ENCODE measurements around the gene ARMH1.
"Not testable (repeated sequence)": the region's sequence is repeated elsewhere in the genome, so short reads cannot be mapped to it uniquely, and the experiment has no call there.

Gene ARMH1

GRCh38 chr1:44644806-44645205 lies 29.7 kb upstream of the ARMH1 start:
- DNase-seq (ENCODE audit: low read depth in 2 of 2), result no peak

DNA sequence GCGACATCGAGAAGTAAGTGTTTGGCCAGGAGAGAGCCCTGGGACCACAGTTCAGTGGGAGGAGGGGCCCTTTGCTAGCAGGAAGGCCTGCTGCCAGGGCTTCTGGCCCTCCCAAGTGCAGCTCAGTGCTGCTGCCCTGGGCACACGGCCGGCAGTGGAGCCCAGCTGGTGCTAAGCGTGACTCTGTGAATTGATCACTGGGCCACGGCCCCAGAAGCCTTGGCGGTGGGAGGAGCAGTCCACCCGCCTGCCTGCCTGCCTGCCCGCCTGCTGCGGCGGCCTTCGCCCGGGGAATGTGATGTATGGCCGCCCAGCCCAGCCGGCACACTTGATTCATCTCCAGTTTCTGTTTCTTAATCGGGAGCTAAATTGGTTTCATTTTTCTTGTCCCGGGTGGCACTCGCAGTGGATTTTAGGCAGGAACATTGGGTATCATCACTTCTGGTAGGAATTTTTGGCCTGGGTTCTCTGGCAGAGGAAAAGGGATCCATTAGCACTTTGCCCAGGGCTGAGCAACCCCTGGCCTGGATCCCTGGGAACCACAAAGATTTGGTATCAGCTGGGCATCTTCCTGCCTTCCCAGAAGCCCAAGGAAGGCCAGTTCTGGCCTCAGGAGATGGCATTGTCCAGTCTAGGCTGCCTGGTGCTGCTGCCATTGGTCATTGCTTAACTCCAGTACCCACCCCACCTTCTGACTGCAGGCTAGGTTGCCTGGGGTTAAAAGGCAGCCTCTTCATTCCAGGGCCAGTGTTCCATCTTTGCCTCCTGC lies 28.9 kb upstream of the ARMH1 start:
- DNase-seq (ENCODE audit: low read depth in 2 of 2), result no peak

DNA sequence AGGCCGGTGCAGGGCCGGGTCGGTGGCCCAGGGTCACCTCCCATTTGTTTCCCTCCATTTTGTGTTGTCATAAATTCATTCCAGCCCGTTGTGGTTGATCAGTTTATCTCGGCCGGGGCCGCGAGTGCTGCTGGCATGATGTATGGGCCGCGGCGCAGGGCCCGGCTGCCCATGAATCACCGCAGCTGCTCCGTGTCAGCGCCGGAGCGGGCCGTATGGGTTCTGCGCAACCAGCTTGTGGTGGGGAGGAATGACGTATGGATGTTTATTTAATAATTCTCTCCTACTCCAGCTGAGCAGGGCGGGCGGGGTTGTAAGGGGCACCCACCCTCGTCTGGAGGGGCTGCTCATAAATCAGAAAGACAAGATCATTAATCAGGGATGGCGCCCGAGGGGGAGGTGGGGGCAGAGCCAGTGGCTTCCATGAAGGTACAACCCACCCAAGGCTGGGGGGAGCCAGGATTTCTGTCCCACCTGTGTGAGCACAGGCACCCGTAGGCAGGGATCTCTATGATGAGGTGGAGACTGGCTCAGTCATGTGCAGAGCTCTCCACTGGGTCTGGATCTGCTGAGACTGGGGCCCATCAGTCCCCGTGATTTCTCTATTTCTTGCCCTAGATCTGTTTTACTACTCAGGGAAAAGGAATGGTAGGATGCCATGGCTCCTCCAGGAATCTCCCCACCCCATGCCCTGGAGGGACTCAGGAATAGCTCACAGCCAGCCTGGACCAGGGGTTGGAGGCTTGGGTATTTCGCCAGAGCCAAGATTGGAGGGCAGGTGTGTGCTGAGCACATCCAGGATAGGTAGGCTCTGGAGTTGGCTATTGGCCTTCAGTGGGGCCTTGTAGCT lies 28.0 kb upstream of the ARMH1 start:
- no peak for DNase-seq (ENCODE audit: low read depth in 2 of 2)

- no peak for DNase-seq (ENCODE audit: low read depth in 2 of 2)
These were observed 26.6 kb upstream of the ARMH1 start for GRCh38 chr1:44647896-44648295.

DNA sequence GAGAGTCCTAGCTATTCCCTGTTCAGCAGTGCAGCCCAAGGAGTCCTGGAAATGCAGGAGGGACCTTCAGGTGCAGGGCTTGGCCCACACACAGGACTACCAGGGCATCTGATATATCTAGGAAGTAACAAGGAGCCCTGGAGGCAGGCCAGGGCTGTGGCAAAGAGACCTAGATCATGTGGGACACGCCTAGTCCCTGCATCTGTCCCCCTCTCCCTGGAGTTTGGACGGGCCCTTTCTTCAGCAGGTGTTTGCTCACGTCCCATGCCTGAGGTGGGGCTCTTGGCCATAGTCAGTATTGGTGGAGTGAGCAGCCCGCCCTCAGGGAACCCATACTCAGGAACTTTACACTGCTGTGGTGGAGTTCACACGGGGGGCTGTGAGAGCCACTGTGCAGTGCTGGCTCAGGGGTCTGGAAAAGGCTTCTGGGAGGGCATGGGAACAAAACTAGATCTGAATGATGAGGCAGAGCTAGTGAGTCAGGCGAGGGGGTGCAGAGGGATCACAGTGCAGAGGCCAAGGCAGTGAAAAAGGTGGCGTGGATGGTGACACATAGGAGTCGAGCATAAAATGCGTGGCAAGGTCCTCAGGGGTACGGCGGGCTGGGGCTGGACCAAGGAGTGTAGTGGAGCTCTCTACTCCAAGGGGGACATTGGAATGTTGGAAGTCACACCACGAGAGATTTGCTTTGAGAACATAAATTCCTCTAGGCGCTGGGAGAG lies 25.8 kb upstream of the ARMH1 start:
- DNase-seq (ENCODE audit: low read depth in 2 of 2), result no peak

GRCh38 chr1:44649788-44650158 lies 24.7 kb upstream of the ARMH1 start:
- no peak for DNase-seq (ENCODE audit: low read depth in 2 of 2)

DNA sequence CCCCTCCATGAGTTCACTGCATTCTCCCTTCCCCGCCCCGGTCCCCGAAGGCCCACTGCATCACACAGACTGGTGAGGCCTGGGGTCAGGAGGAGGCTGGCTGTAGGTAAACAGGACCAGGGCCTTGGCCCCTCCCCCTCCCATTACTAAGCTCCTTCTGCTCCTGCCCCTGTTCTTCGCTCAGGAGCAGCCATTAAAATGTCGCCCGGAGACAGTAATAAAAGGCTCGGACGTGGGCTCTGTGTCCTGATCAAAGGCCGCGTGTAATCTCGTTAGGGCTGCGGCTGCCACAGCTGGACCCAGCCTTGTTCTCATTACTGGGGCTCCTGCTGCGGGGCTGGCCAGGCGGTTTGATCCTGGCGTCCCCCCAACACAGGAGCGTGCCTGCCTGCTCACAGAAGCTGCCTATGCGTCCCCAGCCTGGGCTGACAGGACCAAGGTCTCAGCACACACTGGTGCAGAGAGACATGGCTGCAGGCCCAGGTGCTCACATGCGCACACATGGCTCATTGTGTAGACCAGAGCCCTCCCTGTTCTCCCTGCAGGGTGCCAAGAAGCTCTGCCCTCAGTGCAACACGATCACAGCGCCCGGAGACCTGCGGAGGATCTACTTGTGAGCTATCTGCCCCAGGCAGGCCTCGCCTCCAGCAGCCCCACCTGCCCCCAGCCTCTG lies 24.2 kb upstream of the ARMH1 start:
- DNase-seq (ENCODE audit: low read depth in 2 of 2), result no peak

GRCh38 chr1:44651069-44651468 lies 23.4 kb upstream of the ARMH1 start:
- no peak for DNase-seq (ENCODE audit: low read depth in 2 of 2)

DNA sequence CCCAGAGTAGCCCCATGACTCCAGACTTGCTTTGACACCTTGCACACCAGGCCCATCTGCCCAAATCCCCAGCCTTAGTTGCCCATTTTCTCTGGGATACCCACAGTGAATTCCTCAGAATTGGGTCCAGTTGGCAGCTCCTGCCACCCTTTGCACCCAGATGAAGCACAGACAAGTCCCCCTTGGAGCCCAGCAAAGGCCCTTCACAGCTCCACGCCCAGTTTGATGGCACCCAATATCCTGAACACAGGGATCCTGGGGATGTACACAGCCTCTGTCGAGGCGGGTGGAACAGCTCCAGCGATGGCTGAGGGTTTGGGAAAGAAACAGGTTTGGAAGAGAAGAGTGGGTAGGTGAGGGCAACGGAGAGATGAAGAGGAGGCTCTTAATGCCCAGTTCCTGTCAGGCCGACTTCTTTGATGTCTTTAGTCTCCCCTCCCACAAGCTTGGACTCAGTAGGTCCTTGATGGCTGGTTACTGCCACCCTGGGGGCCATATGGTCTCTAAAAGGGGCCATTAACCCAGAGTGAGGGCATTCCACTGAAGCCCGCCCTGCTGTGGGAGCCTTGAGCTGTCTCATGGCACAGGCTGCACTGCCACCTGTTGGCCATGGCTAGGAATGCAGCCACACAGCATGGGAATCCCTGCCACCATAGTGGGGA lies 21.9 kb upstream of the ARMH1 start:
- DNase-seq (ENCODE audit: low read depth in 2 of 2), result peak; percentile 41 to 66

DNA sequence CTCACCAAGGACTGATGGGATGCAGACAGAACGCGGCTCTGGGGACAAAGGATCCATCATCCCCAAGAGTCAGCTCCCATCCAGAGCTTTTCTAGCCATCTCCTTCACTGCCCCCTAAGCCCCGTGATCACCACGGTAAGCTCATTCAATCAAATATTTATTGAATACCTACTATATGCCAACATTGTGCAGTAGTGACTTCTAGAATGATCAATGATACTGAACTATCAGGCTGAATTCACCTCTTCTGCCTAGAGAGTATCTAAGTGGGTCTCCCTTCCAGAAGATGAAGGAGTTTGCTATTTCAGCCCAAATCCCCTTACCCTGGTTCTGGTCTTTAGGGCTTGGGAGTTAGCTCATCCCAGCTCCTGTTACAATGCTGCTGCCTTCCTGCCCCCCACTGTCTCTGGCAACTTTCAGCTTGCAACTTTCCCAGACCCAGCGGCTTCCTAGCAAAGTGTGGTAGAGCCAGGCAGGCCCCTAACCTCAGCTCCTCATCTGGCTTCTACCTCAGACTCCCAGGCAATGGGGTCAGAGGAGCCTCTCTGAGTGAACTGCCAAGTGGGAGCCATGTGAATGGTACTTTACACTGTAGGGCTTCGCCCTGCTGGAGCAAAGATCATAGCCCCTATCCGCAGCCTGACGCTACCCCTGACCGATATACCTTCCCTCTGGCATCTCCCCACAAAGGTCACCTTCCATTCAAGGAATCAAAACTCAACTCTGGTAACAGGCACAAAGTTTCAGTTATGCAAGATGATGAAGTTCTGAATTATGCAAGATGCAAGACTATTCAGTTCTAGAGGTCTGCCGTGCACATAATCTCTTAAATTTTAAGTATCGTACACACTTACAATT lies 21.2 kb upstream of the ARMH1 start:
- DNase-seq (ENCODE audit: low read depth in 2 of 2), result no peak

GRCh38 chr1:44654621-44655187 lies 19.8 kb upstream of the ARMH1 start:
- no peak for DNase-seq (ENCODE audit: low read depth in 2 of 2)

DNA sequence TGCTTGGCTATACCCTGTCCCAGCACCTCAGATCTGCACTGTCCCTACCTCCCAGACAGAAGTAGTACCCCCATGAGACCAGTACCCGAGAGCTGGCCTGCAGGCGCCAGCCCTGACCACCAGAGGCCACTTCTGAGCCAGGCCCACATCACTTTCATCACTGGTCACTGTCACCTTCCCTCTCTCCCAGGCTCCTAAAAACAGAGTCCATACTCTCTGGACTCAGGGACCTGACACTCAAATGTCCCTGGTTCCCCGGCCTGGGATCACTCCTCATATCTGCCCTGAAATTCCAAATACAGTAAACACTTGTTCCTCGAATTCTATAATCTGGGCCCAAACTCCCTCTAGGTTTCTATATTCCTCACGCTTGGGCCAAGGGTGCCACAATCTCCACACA lies 18.9 kb upstream of the ARMH1 start:
- no peak for DNase-seq (ENCODE audit: low read depth in 2 of 2)

DNA sequence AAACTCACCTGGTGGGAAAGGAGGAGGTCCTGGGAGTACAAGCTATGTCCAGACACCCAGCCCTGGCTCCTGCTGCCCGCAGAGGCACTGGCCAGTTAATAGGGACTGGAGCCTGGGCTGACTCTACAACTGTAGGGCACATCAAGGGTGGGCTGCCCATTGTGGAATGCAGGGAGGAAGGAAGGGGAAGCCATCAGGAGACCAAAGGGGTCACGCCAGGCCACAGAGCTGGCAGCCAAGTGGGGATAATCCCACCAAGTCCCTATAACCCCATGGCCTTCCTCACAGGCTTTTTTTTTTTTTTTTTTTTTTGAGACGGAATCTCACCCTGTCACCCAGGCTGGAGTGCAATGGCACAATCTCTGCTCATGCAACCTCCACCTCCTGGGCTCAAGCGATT lies 14.9 kb upstream of the ARMH1 start:
- DNase-seq (ENCODE audit: low read depth in 2 of 2), result no peak

DNA sequence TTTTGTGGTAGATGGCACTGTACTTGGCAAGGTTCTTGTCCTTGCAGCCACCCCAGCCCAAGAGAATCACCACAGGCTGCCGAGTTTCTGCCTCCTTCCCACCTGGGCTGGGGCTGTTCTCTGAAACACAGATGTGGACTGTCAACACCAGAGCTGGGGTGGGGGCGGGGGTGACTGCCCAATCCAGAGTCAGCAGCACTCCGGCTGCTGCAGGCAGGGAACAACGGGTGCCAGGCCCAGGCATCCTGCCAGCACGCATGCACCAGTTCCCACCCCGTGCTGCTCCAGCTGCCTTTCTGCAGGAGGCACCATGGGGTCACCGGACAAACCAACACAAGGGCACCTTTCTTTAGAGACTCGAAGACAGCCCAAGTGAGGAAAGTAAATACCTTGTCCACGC lies 14.3 kb upstream of the ARMH1 start:
- DNase-seq (ENCODE audit: low read depth in 2 of 2), result no peak

DNA sequence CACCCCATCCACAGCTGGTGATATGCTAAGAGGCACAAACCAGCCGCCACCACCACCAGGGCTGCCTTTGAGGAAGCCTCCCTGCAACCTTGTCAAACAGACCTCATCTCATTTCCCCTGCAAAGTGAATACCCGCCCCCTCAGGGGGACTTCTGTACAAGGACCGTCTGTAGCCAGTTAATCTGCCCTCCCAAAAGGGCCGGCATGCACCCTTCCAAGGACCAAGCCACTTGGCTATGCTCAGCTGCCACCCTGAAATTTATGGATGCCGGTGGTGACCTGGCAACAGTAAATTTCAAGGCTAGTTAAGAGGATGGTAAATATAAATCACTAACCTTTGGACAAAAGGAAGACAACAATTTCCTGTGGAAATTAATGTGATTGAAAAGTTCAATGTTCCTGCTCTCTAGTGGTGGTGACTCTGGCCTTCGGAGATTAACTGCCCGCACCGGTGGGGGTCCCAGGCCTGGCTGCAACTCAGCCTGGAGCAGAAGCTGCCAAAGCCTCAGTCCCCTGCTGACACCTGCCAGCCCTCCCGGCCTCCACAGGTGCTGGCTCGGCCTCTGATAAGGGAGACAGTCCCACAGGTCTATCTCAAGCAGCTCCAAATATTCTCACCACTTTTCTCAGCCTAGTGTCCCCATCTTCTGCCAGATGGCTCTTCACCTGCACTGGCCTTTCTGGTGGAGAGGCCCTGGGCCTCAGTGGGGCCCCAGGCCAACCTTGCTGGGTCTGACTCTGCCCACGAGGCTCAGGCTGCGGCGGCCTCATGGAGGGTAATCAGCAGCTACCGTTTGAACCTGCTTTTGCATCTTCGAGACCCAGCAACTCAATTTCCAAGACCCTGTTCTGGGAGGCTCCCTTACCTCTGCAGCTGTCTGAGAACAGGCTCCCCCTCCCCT lies 12.5 kb upstream of the ARMH1 start:
- DNase-seq (ENCODE audit: low read depth in 2 of 2), result no peak

DNA sequence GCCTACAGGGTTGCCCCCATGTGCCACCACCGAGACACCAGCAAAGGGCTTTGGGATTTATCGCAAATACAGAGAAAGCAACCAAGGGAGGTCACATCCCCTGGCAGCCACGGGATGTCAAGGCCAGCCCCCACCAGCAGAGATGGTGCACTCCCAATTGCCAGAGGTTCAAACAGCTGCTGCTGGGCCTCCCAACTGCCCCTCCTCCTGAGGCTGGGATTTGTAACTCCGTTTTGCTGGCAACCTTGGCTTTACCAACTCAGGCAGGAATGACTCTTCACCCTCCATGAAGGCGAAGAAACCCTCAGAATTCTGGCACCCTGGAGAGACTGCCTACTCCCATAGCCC lies 11.9 kb upstream of the ARMH1 start:
- DNase-seq (ENCODE audit: low read depth in 2 of 2), result no peak

DNA sequence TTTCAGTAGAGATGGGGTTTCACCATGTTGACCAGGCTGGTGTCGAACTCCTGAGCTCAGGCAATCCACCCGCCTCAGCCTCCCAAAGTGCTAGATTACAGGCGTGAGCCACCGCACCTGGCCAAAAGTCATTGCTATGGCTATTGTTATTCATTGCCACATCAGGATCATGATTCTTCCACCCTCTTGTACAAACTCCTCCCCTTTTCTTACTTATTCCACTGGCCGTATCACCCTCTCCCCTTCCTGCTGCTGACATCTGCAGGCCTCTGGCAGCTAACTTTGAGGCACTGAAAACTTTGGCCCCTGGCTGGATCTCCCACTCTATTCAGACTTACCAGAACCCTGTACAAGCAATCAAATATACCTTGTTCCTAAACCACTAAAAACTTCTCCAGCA lies 11.1 kb upstream of the ARMH1 start:
- no peak for DNase-seq (ENCODE audit: low read depth in 2 of 2)

DNA sequence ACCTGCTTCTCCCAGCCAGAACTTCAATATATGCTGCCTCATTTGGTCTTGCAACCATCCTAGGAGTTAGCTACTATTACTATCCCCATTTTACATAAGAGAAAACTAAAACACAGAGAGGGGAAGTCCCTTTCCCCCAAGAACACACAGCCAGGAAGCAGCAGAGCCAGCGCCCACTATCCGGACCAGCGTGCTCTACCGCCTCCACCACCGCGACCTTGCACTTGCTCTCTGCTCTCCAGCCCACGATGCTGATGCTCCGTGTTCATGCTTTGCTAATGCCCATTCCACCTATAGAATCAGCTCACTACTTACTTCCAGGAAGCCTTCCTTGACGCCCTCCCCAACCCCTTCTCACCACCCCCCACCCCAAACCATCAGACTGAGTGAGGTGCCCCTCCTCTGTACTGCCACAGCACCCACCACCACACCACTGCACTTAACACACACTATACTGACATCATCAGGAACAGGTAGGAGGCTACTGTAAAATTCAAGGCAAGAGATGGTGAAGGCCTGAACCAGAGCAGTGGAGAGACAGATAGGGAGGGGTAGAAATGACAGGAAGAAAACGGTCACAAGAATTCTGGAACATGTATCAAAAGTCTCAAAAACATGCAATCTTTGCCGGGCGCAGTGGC lies 9.7 kb upstream of the ARMH1 start:
- DNase-seq (ENCODE audit: low read depth in 2 of 2), result no peak

- DNase-seq (ENCODE audit: low read depth in 2 of 2), result not testable (repeated sequence)
These were observed 7.8 kb upstream of the ARMH1 start for GRCh38 chr1:44666719-44667118.
